IPS-15b (cell line): ENCODE measurements around the gene ADSS2.

Experiments used
- H3K27me3 ChIP-seq: one replicate; pipeline ENCODE4 v1.6.1; 2013; ENCODE audit warnings: low read length; ENCODE audit not compliant: control insufficient read depth, insufficient read depth
- H3K36me3 ChIP-seq: one replicate; pipeline ENCODE4 v1.6.1; 2013; ENCODE audit warnings: low read length; ENCODE audit not compliant: control insufficient read depth, insufficient read depth
- H3K4me1 ChIP-seq: one replicate; pipeline ENCODE4 v1.6.1; 2013; ENCODE audit warnings: mild to moderate bottlenecking, low read length; ENCODE audit not compliant: control insufficient read depth, insufficient read depth
- H3K4me3 ChIP-seq: one replicate; pipeline ENCODE4 v1.5.1; 2013; ENCODE audit warnings: low read depth, low read length
- H3K9ac ChIP-seq: one replicate; pipeline ENCODE4 v1.6.1; 2013; ENCODE audit warnings: low read depth, mild to moderate bottlenecking, low read length
- H3K9me3 ChIP-seq: one replicate; pipeline ENCODE4 v1.6.1; 2013; ENCODE audit warnings: mild to moderate bottlenecking, low read length; ENCODE audit not compliant: control insufficient read depth, insufficient read depth

Gene ADSS2

DNA sequence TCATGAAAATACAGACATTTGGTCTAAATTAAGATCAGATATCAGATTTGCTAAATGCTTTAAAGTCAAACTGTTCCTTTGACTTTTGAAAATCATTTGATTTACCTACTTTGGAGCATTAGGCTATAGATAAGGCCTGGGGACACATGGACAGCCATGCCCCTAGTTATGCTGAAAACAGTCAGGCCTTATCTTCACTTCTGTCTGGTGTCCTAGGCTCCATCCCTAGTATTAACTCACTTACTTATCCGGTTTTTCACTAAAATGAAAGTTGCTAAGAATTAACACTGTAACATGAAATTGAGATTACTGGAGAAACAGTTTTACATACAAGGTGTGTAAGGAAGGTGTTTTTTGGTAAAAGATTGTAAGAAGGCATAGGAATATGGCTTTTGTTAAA, 4.9 kb upstream of the ADSS2 start:
- H3K4me3 ChIP-seq = no peak overlapping the region
- no peaks in the 10 kb centered on the region for H3K27me3 ChIP-seq
- no peaks in the 10 kb centered on the region for H3K9me3 ChIP-seq
- no peaks in the 10 kb centered on the region for H3K36me3 ChIP-seq
- peaks cover 14% of the 10 kb centered on the region for H3K4me1 ChIP-seq
- no peak overlapping the region for H3K9ac ChIP-seq

DNA sequence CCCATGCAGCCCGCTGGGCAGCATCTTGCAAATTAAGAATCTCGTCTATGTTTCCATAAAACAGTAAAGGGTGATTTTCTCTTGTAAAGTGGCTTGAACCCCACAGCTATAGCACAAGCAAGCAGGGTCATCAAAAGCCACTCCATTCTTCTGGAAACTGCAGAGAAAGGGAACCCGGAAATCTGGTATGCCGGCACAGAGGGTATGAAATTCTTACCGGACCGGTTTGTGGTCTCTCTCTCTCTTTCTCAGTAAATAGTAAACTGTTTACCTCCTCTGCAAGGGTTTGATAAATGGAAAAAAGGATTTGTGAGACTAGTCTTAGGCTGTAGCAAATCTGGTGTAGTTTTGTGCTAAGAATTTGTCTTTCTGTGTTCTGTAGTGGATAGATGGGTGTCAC, 2.7 kb upstream of the ADSS2 start:
- H3K4me3 ChIP-seq = no peak overlapping the region
- peaks cover 23% of the 10 kb centered on the region for H3K4me1 ChIP-seq

DNA sequence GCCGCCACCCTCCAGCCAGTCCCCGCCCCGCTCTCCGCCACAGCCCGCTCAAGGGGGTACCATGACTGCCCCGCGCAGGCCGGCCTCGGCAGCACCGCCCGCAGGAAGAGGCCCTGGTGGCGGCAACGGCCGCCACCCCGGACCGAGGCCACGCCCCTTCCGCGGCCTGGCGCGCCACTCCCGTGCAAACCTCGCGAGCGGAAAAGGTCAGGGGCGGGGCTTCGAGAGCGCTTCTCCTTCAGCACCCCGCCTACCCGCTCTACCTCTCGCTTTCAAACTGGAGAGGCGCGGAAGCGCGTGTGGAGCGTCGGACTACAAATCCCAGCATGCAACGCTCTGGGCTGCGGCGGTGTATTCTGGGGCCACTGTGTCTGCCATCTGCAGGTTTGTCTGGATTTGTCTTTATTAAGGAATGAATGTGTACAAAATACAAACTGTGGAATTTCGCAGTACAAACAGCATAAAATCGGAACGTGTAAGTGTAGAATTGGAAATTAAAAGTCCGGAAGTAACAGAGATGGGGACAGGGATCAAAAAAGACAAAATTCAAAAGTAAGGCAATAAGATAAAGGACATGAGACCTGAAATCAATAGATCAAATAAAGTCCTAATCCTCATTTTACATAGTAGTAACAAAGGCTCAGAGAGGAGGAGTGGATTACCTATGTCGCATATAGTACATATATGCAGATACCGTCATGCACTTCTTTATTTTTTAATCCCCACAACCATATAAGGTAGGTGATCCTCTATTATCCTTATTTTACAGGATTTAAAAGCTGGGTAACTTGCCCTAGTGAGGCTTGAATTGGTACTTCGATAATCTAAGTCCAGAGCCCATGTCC, 464 bp upstream of the ADSS2 start:
- no peaks in the 10 kb centered on the region for H3K27me3 ChIP-seq
- peaks cover 42% of the 10 kb centered on the region for H3K4me1 ChIP-seq
- no peaks in the 10 kb centered on the region for H3K9me3 ChIP-seq
- H3K4me3 ChIP-seq = peak overlapping the region; percentile 42
- no peak overlapping the region for H3K9ac ChIP-seq
- H3K36me3 ChIP-seq = no peaks in the 10 kb centered on the region

More for the DNA sequence above, 2.7 kb upstream of the ADSS2 start:
- Histone ChIP-seq H3K27me3 (no peaks in the 10 kb centered on the region), H3K36me3 (no peaks in the 10 kb centered on the region), H3K9me3 (no peaks in the 10 kb centered on the region), H3K9ac (no peak overlapping the region)

DNA sequence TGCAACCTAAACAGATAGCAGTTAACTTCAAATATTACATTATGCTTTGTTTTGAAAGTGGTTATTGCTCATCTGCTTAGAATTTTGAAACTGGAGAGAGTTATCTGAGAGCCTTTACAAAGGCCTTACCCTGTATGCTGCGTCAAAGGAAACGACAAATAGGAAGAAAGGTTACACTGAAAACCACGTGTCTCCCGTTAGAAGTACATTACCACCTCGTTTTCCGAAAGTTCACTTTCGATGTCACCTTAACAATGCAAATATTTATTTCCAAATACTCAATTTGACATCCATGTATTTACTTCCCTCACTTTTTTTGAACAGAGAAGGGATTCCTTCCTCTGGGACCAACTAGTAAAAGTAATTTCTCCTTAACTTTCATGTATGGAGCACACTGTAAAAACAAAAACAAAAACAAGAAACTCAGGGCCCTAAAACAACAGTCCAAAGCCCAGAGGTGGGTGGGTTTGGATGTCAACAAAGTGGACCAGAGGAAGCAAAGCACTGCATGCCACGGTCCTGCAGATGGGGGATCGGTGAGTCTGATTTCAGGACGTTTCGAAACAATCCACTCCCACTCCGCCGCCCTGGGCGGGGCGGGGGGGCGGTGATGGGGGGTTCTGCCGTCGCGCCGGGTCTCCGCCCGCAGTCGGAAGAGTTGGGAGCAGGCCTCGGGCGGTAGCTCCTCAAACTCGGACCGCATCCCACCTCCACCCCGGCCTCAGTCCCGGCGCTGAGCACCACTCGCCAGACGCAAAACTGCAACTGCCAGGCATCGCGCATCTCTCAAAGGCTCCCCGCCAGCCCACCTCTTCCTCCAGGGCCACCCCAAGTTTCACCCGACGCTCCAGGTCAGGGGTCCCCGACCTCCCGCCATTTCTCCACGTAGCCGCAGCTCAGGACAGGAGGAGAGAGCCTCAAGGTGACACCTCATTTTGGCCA, 841 bp downstream of the ADSS2 start:
- Histone ChIP-seq H3K27me3 (no peaks in the 10 kb centered on the region), H3K9ac (peak overlapping the region; percentile 91), H3K36me3 (no peaks in the 10 kb centered on the region), H3K4me3 (peak overlapping the region; percentile 93), H3K9me3 (no peaks in the 10 kb centered on the region), H3K4me1 (peaks cover 49% of the 10 kb centered on the region)

DNA sequence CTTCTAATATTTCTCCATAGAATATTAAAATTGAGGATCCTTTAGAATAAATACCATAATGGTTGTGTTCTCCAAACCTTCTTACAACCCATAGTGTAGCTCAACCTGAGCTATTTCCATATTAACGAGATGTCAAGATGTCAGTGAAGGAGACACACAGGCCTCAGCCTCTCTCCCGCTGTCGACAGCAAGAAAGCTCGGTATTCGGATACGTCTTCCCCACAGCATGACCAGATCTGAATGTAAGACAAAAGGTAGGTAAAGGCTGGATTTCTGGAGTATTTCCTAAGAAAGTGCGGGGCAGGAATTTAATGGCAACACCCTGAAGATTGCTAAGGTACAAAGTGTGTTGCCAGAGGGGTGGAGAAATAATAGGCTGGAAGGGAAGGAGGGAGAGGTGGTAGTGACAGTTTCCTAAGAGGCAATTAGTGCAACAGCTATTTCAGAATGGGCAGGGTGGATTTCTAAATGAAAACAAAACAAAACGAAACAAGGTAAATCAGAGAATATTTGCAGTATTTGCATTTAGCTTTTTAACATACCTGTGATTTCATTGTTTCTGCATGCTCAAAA, 1.7 kb downstream of the ADSS2 start:
- H3K36me3 ChIP-seq = no peaks in the 10 kb centered on the region
- H3K9me3 ChIP-seq = no peaks in the 10 kb centered on the region

DNA sequence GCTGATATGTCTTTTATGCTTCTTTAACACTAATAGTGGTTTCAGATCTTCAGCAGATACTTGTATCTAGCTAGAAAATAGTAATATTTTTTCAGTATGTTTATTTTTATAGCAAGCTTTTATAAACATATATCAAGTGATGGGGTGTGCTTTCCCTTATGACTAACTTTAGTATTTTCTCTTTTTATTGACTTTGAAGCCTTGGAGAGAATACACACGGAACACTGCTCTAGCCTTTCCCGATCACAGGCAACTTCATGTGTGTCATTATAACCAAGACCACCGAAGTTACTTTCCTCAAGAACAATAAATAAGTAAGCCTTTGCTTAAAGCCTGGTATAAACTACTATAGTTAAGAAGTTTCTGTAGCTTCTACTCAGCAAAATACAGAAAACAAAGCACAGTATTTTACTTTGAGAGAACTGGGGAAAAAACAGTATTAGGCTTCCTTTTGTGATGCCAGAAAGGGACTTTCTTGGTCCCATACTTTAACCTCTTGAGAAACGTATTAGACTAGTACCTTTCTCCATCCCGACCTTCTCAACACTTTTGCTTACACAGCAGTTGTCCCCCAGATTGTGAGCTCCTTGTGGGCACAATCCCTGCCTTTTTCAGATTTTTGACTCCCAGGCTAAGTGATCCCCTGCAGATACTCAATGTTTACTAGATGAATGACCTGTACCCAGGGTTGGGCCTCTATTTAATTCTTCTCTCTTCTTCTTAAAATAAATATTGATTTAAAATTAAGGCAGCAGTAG, 3.3 kb downstream of the ADSS2 start:
- Histone ChIP-seq H3K27me3 (no peaks in the 10 kb centered on the region), H3K36me3 (no peaks in the 10 kb centered on the region), H3K9me3 (no peaks in the 10 kb centered on the region), H3K9ac (no peak overlapping the region), H3K4me1 (peaks cover 41% of the 10 kb centered on the region), H3K4me3 (no peak overlapping the region)

More for the DNA sequence above, 1.7 kb downstream of the ADSS2 start:
- Histone ChIP-seq H3K4me3 (peak overlapping the region; percentile 93), H3K4me1 (peaks cover 49% of the 10 kb centered on the region), H3K27me3 (no peaks in the 10 kb centered on the region), H3K9ac (no peak overlapping the region)

DNA sequence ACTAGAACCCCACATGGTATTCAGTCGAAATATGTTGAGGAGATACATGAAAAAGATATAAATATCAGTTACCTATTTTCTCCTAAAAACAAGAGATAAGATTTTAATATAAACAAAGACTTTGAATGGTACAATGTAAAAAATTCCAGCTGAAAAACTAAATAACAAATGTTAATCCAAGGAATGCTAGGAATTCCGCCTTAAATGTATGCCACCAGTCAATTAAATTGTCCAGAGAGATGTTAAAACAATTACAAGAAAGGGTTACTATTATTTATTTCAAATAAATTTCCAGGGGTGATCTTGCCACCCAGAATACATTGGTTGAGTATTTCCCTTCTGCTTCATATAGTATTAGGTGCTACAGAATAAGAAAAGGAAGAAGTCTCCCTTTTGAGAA, 4.2 kb downstream of the ADSS2 start:
- H3K4me3 ChIP-seq = no peak overlapping the region
- no peaks in the 10 kb centered on the region for H3K27me3 ChIP-seq
- H3K4me1 ChIP-seq = peaks cover 41% of the 10 kb centered on the region
- H3K9me3 ChIP-seq = no peaks in the 10 kb centered on the region
- no peak overlapping the region for H3K9ac ChIP-seq
- no peaks in the 10 kb centered on the region for H3K36me3 ChIP-seq

DNA sequence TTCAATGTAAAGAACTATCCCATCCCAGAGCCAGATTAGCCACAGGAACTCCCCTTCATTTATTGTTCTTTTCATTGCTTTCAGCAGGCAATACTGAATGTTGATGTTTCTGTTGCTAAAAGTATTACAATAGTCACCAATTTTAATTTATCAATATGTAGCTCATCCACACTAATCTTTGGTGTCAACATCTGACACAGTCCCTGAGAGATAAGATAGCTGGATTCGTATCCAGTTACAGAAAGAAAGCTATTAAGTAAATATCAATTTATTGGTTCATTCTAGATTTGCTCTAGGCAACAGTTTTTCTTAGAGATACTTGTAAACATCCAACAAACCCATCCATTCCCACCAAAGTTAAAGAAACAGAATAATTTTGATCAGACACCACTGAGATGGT, 4.7 kb downstream of the ADSS2 start:
- Histone ChIP-seq H3K4me3 (no peak overlapping the region), H3K36me3 (no peaks in the 10 kb centered on the region)

DNA sequence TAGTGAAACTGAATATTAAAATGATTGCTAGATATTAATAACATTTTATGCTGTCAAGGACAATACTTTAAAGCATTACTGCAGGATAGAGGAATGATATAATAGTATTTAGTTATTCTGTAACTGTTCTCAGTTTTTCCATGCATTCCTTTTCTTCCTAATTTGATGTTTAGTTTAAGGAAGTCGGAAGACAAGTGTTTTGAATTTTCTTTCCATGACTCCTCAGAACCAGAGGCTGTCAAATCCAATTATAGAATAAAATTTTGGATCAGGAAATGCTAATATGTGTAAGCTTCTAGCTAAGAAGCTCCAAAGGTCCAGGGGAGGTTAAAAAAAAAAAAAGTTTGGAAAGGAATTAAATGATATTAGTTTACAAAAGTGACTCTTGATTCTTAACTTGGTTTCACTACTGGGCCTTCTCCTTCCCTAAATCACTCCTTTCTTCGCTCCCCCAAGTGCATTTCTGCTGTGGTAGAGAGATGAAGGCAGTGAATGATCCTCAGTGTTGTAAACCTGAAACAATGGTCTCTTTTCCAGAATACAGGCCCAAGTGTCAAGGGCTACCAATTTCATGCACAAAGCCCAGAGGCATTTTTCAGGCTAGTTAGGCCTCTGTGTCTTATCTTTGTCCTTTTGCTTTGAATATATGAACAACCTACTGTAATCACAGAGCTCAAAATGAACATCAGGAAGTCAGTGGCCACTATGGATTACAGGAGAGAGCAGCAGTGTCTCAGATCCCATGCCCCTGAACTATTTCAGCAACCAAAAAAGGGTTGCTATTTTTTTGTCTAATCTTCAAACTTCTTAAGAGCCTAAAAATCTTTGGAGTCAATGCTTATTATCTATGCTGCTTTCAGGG, 6.2 kb downstream of the ADSS2 start:
- Histone ChIP-seq H3K4me3 (no peak overlapping the region), H3K9me3 (no peaks in the 10 kb centered on the region), H3K9ac (no peak overlapping the region), H3K4me1 (peaks cover 39% of the 10 kb centered on the region), H3K27me3 (no peaks in the 10 kb centered on the region), H3K36me3 (no peaks in the 10 kb centered on the region)

More for the DNA sequence above, 4.7 kb downstream of the ADSS2 start:
- H3K27me3 ChIP-seq = no peaks in the 10 kb centered on the region
- H3K9me3 ChIP-seq = no peaks in the 10 kb centered on the region
- no peak overlapping the region for H3K9ac ChIP-seq
- H3K4me1 ChIP-seq = peaks cover 41% of the 10 kb centered on the region

DNA sequence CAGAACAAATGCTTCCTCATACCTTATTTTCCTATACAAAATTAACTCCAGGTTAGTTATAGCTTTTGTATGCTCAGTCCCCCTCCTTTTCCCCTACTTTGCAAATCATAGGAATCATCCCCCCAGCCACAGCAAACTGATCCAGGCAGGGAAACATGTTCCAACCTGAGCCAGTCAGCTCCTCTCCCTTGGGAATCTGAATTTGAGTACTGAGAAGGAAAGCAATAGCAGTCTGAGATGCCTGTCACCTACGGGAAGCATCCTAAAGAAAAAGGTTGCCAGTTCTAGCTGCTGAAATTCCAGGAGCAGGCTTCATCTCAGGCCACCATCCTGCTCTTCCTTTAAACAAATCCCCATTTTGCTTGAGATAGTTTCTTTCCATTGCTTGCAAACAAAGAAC, 6.9 kb downstream of the ADSS2 start:
- Histone ChIP-seq H3K9me3 (no peaks in the 10 kb centered on the region), H3K36me3 (no peaks in the 10 kb centered on the region), H3K4me3 (no peak overlapping the region), H3K4me1 (peaks cover 37% of the 10 kb centered on the region), H3K27me3 (no peaks in the 10 kb centered on the region), H3K9ac (no peak overlapping the region)
